Progenitor cell of endocrine pancreas (in vitro differentiated cells): ENCODE data around the gene METTL14. TPM values are rescaled to one million over a fixed set of nuclear protein-coding genes. Genes with fewer than 3 reads are reported as not detected.

Experiments
- DNase-seq: peaks from one replicate; pipeline ENCODE4 v3.0.0; 2021; ENCODE audit warnings: low spot score; ENCODE audit not compliant: unreplicated experiment
- H3K27ac Mint-ChIP-seq: 2 replicates; pipeline ENCODE4 v1.8.0; 2021; ENCODE audit warnings: mild to moderate bottlenecking, moderate library complexity, mixed read lengths
- H3K27me3 Mint-ChIP-seq: 2 replicates; pipeline ENCODE4 v1.8.0; 2021; ENCODE audit warnings: mixed read lengths
- H3K36me3 Mint-ChIP-seq: 2 replicates; pipeline ENCODE4 v1.8.0; 2022; ENCODE audit warnings: mixed read lengths; ENCODE audit not compliant: insufficient read depth
- H3K4me1 Mint-ChIP-seq: 2 replicates; pipeline ENCODE4 v1.8.0; 2021; ENCODE audit warnings: low read depth, mixed read lengths
- H3K4me3 Mint-ChIP-seq: 2 replicates; pipeline ENCODE4 v1.8.0; 2021; ENCODE audit warnings: low read depth, mild to moderate bottlenecking, moderate library complexity, mixed read lengths
- H3K9me3 Mint-ChIP-seq: 2 replicates; pipeline ENCODE4 v1.8.0; 2021; ENCODE audit warnings: low read depth, mixed read lengths
- total RNA-seq: library from RNA; stranded (reverse); gene quantifications from 2 replicates; pipeline ENCODE4 v1.2.1, GENCODE V29; 2021
- TF ChIP-seq, protein P1 (sequence below): fragments of 200-600 bp; sonication (generic); IDR thresholded peaks from one replicate; pipeline ENCODE4 v1.5.0; 2021; ENCODE audit warnings: antibody characterized with exemption, mild to moderate bottlenecking; ENCODE audit not compliant: unreplicated experiment

Gene METTL14
- total RNA-seq, 1 donor from 2014 or later: 56.7 TPM

DNA sequence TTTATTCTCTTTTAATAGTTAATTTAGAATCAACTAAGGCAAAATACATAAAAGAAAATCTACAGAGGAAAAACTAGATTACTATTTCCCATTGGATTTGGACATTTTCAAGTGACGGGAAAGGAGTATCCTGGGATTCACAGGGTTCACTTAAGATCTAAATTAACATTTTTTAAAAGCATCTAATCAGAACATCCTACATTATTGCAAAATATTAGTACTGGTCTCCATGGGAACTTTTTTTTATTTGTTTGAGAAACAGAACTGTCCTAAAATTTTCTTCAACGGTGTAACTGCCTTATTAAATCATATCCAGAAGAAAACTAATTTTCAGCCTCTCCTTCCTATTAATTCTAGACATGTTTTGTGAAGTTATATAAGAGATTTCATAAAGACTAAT is 69.7 kb downstream of the METTL14 start:
- no peaks in the 10 kb centered on the region for H3K27me3 Mint-ChIP-seq
- H3K9me3 Mint-ChIP-seq: no peaks in the 10 kb centered on the region
- peak overlapping the region; percentile 35 for H3K27ac Mint-ChIP-seq
- DNase-seq: no peak
- H3K4me1 Mint-ChIP-seq: peaks cover 20% of the 10 kb centered on the region
- peaks cover 7% of the 10 kb centered on the region for H3K36me3 Mint-ChIP-seq
- TF ChIP-seq, protein P1, sequence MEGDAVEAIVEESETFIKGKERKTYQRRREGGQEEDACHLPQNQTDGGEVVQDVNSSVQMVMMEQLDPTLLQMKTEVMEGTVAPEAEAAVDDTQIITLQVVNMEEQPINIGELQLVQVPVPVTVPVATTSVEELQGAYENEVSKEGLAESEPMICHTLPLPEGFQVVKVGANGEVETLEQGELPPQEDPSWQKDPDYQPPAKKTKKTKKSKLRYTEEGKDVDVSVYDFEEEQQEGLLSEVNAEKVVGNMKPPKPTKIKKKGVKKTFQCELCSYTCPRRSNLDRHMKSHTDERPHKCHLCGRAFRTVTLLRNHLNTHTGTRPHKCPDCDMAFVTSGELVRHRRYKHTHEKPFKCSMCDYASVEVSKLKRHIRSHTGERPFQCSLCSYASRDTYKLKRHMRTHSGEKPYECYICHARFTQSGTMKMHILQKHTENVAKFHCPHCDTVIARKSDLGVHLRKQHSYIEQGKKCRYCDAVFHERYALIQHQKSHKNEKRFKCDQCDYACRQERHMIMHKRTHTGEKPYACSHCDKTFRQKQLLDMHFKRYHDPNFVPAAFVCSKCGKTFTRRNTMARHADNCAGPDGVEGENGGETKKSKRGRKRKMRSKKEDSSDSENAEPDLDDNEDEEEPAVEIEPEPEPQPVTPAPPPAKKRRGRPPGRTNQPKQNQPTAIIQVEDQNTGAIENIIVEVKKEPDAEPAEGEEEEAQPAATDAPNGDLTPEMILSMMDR: no peak
- no peak overlapping the region for H3K4me3 Mint-ChIP-seq

DNA sequence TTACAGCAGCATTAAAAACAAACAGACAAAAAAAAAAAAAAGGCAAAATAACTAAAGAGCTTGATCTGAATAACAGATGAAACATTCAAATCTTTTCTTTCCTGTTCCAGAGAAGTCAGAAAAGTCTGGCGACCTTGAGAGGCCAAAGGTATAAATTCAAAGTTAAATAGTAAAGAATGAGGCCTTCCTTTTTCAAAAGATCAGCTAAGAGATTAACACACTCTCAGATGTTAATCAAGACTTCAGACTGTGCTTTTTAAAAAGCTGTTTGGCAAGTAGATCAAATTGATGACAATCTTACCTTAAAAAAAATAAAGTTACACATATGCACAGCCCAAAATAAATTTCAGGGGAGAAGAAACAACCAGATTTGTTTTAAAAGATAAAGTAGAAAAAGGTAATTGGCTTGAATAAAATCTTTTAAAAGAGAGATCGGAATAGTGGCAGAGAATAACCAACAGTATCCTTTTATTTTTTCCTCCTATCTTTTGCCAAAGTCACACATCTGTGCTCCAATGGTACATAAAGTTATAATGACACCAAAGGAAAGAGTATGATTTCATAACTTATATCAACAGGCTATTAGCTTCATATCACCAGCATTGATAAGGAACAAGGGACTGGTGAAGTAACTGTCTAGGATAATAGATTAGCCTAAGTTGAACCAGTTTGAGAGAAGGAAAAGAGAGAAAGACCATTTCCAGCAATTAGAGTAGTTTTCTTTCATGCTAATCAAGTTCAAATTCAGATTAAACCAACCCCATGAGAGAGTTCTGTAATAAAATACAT is 70.4 kb downstream of the METTL14 start:
- H3K27me3 Mint-ChIP-seq: no peaks in the 10 kb centered on the region
- TF ChIP-seq, protein P1: no peak
- no peaks in the 10 kb centered on the region for H3K9me3 Mint-ChIP-seq
- peak overlapping the region; percentile 35 for H3K27ac Mint-ChIP-seq
- DNase-seq: no peak
- H3K36me3 Mint-ChIP-seq: peaks cover 7% of the 10 kb centered on the region
- peaks cover 20% of the 10 kb centered on the region for H3K4me1 Mint-ChIP-seq
- no peak overlapping the region for H3K4me3 Mint-ChIP-seq

DNA sequence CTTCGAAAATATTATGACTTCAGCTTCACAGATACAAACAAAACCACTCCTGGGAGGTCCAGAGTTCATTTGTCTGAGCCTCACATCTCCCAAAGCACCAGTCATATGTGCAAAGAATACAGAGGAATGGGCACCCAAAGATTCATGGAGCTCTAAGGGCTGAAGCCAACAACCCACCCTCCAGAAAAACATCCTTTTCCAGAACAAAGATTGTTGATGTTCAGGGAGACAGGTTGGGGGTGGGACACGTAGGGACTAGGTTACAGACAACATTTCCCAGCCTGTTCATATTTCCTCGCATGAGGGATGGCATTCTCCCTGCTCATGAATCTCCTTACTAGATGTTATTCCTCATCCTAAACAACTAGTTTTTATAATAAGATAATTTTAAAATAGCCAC is 71.2 kb downstream of the METTL14 start:
- TF ChIP-seq, protein P1: no peak
- no peaks in the 10 kb centered on the region for H3K27me3 Mint-ChIP-seq

DNA sequence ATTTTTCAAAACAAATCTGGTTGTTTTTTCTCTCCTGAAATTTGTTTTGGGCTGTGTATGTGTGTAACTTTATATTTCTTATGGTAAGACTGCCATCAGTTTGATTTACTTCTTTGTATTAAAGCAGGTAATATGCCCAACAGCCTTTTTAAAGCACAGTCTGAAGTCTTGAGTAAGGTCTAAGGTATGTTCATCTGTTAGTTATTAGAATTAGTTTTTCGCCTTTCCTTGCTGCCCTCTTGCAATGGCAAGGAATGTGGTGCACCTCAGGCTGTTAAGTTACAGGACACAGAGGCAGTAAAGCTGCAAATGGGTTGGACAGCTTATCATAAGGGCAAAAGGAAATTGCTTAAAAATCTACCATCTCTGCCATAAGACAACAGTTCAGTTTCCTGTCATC is 71.8 kb downstream of the METTL14 start:
- no peaks in the 10 kb centered on the region for H3K27me3 Mint-ChIP-seq
- no peak overlapping the region for H3K27ac Mint-ChIP-seq
- no peak overlapping the region for H3K4me3 Mint-ChIP-seq
- H3K4me1 Mint-ChIP-seq: peaks cover 20% of the 10 kb centered on the region
- no peaks in the 10 kb centered on the region for H3K9me3 Mint-ChIP-seq
- H3K36me3 Mint-ChIP-seq: peaks cover 1% of the 10 kb centered on the region
- DNase-seq: no peak
- TF ChIP-seq, protein P1: no peak

More for the DNA sequence above, 71.2 kb downstream of the METTL14 start:
- H3K27ac Mint-ChIP-seq: no peak overlapping the region
- H3K4me3 Mint-ChIP-seq: no peak overlapping the region
- H3K4me1 Mint-ChIP-seq: peaks cover 20% of the 10 kb centered on the region
- peaks cover 6% of the 10 kb centered on the region for H3K36me3 Mint-ChIP-seq
- DNase-seq: no peak
- H3K9me3 Mint-ChIP-seq: no peaks in the 10 kb centered on the region

DNA sequence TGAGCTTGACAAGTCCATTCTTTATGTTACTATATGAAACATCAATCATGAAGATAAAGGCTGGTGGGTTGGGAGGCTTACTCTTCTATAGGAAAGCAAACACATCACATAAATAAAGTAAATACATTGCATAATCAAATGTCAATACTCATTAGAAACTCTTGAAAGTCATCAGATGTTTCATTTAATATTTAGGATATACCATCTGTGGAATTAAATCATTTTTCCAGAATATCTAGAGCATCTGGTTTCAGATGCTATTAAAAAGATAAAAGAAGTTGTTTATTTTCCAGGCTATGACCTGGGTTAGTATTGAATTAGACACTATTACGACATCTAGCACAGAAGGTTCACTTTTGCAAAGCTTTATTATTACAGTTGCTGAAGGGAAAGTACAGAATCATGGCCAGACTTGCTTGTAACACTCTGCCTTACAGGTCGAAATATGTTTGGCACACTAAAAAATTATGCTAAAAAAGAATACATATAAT is 72.6 kb downstream of the METTL14 start:
- peaks cover 20% of the 10 kb centered on the region for H3K4me1 Mint-ChIP-seq
- H3K27ac Mint-ChIP-seq: no peak overlapping the region
- no peaks in the 10 kb centered on the region for H3K9me3 Mint-ChIP-seq
- H3K4me3 Mint-ChIP-seq: no peak overlapping the region
- peaks cover 1% of the 10 kb centered on the region for H3K36me3 Mint-ChIP-seq
- no peak for DNase-seq
- H3K27me3 Mint-ChIP-seq: no peaks in the 10 kb centered on the region
- TF ChIP-seq, protein P1: no peak
